GM12864 (cell line): ENCODE results near the gene GJD2.

ENCODE experiments used
- DNase-seq: peaks from one replicate; pipeline ENCODE4 v3.0.0-alpha.2; 2011; ENCODE audit warnings: low read depth
- H3K4me3 ChIP-seq: 2 replicates; pipeline ENCODE4 v1.5.1; 2011; ENCODE audit warnings: mild to moderate bottlenecking, low read depth, low read length, control low read depth
- TF ChIP-seq, protein P1 (sequence below): IDR thresholded peaks from 2 replicates; pipeline ENCODE4 v1.5.1; 2011; ENCODE audit warnings: low read depth, mild to moderate bottlenecking, moderate library complexity, low read length, control low read depth, inconsistent platforms; ENCODE audit errors: missing control alignments

The GJD2 gene

DNA sequence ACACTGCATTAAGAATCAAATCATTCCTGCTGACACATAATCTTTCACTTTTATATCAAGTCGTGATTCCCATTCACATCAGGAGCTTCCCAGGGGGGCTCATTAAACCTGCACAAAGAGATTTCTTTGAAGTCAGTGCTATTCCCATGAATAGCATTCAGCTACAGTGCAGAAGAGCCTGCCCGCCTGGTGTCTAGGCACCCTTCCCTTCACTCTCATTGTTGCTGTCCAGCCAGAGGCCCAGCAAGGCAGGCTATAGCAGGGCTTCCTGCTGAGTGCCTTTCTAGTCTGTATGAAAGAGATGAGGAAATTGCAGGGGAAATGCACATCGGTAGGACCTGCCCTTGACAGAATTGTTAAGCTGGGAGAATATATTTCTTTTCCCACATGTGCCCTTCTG is 4.5 kb upstream of the GJD2 start:
- TF ChIP-seq, protein P1, sequence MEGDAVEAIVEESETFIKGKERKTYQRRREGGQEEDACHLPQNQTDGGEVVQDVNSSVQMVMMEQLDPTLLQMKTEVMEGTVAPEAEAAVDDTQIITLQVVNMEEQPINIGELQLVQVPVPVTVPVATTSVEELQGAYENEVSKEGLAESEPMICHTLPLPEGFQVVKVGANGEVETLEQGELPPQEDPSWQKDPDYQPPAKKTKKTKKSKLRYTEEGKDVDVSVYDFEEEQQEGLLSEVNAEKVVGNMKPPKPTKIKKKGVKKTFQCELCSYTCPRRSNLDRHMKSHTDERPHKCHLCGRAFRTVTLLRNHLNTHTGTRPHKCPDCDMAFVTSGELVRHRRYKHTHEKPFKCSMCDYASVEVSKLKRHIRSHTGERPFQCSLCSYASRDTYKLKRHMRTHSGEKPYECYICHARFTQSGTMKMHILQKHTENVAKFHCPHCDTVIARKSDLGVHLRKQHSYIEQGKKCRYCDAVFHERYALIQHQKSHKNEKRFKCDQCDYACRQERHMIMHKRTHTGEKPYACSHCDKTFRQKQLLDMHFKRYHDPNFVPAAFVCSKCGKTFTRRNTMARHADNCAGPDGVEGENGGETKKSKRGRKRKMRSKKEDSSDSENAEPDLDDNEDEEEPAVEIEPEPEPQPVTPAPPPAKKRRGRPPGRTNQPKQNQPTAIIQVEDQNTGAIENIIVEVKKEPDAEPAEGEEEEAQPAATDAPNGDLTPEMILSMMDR, result no peak
- DNase-seq, result no peak
- no peak overlapping the region for H3K4me3 ChIP-seq

DNA sequence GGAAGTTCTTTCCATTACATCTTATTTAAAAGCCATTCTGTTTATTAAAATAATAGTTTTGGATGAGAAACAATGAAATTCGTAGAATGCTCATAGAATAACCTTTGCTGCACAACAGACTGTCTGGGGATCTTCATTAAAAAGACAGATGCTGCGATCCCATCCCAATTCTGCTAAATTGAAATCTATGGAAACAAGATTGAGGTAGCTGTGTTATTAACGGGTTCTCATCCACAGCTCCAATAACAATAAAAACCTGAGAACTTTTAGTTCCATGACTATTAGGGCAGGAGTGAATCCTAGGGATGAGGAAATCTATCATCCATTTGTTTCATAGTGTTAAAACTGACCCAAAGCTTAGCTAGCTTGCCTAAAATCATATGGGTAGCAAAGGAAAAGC is 2.5 kb upstream of the GJD2 start:
- DNase-seq, result no peak
- TF ChIP-seq, protein P1, result no peak
- no peak overlapping the region for H3K4me3 ChIP-seq

DNA sequence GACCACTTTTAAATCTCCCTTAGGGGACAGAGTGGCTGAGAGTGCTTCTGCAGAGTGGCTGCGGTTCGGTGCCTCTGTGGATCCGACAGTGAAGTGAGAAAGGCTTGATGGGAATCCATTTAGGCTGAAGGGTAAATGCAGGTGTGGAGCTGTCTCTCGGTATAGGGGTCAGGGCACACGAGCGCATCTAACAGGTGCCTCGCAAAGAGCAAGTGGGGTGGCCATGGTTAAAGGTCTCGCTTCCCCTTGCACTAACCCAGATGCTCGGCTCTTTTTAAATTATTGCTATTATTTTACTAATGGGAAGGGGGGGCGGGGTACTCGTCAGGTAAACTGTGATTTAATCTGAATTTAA is 598 bp upstream of the GJD2 start:
- no peak overlapping the region for H3K4me3 ChIP-seq
- TF ChIP-seq, protein P1, result no peak
- DNase-seq, result no peak

DNA sequence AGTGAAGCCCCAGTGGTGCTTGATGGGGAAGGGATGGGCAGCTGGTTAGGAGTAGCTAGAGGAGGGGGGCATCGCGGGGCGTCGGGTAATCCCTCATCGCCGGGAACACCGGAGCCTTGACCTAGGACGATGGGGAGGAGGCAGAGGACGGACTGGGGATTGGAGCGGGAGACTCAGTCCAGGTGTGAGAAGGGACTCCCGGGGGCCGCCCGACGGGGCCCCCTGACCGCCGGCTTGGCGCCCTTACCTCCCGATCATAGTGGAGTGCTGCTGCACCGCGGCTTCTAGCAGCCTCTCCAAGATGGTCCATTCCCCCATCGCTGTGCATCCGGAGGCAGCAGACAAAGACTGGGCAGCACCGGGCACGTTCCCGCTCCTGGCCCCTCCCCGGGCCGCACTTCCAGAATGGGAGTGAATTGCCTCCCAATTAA is 612 bp downstream of the GJD2 start:
- no peak overlapping the region for H3K4me3 ChIP-seq
- TF ChIP-seq, protein P1, result no peak
- no peak for DNase-seq

DNA sequence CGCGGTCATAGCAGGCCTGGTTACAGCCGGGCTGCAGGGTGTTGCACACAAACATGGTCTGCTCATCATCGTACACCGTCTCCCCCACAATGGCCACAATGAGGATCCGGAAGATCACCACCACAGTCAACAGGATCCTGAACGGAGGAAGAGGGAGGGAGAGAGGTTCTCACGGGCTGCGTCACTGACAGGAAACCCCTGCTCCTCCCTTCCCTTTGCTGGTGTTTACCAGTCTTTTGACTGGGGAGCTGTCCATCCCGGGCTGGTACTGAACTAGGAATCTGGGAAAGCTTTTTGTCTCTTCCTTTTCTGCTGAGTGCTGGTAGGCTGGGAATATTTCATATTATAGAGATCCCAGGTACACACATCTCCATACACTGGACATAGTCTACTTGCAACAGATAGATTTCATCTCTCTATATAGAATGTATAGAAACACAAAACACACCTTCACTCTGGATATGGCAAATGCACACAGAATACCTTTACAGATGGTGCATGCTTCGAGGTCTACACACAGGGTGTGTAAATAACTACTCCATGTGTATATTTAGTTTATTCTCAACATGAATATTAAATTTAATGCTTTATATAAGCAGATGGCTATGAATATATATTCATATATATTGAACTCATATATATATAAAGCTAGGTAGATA is 1.4 kb downstream of the GJD2 start:
- H3K4me3 ChIP-seq, result no peak overlapping the region
- DNase-seq, result no peak

DNA sequence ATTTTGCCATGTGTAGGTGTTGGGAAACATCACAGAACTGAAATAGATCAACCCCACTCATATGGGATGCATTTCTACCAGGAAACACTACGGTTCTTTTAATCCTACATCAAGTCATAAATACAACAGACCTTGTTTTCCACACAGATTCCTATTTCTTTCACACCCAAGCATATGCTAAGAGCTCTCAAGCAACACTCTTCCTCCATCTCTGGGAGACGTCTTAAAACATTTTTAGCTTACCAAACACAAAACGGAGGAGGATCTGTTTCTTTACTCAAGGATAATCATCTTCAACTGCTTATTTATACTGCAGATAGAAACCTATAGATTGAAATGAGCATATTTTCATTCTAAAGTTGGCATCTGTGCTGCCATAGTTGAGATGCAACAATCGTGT is 5.1 kb downstream of the GJD2 start:
- TF ChIP-seq, protein P1, result no peak
- H3K4me3 ChIP-seq, result no peak overlapping the region
- DNase-seq, result no peak

More for the DNA sequence above, 1.4 kb downstream of the GJD2 start:
- TF ChIP-seq, protein P1, result no peak

DNA sequence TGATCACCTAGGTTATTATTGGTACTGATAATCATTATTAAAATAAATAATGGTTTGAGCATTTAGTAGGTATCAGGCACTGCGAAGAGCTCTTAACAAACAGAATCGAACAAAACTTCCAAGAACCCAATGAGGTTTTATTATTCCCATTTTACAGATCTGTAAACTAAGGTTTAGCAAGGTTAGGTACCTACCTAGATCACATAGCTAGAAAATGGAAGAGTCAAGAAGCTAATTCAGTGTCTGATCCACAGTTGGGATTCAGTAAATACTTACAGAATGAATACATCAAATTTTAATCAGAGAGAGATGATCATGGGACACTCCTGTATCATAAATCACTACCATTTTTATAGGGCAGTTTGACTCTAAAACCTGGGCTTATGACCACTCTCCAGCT is 15.5 kb downstream of the GJD2 start:
- TF ChIP-seq, protein P1, result no peak
- no peak for DNase-seq
- no peak overlapping the region for H3K4me3 ChIP-seq
